ENCODE results near the gene SNX5. TPM values are rescaled to one million over a fixed set of nuclear protein-coding genes. Genes with fewer than 3 reads are reported as not detected.

The SNX5 gene
- total and polyA plus RNA-seq, 2 of the 13 experiments (the other 11 are each of a cell fraction or from before 2014, with no cell fraction given), result 664 to 1,040 TPM

DNA sequence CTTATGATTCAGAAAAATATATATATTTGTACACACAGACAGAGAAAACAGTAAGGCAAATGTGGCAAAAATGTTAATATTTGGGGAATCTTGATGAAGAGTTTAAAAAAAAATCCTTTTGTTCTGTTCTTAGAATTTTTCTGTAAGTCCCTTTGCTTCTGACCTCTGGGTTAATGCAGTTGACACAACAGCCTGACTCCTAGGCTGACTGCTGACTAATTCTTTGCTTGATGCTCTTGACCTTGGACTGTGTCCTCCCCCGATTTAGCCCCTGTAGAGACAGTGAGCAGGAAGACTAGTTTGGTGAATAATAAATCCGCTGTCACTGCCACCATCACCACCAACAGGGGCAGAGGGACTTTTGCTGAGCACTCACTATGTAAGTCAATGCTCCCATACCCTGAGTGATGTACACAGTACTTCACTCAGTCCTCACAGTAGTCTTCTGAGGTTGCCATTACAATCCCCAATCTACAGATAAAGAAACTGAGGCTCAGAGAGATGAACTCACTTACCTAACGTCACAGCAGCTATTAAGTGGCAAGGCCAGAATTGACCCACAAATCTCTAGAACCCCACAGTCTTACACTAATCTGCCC, 71.7 kb downstream of the SNX5 start (continued):
- peak; percentile 83; the same call in 1 of the 2 replicates for TF ChIP-seq ETV5 (CRISPR knock-in tag; IDR thresholded peaks at IDR 0.05; ENCODE audit: borderline replicate concordance)
- peak; percentile 98 for TF ChIP-seq SKIL (CRISPR knock-in tag; IDR thresholded peaks at IDR 0.05; ENCODE audit: borderline replicate concordance)
- no peak; the same call in 1 of the 2 replicates for TF ChIP-seq STAT6 (CRISPR knock-in tag; IDR thresholded peaks at IDR 0.05; ENCODE audit: borderline replicate concordance)
- no peak for TF ChIP-seq RORA (CRISPR knock-in tag; IDR thresholded peaks at IDR 0.05)
- peak; percentile 80; the same call in 1 of the 2 replicates for TF ChIP-seq ELF4 (CRISPR knock-in tag; IDR thresholded peaks at IDR 0.05; ENCODE audit: borderline replicate concordance)
- TF ChIP-seq KIAA2018 (CRISPR knock-in tag; IDR thresholded peaks at IDR 0.05; ENCODE audit: borderline replicate concordance), result no peak
- TF ChIP-seq SP1 (IDR thresholded peaks at IDR 0.05), result no peak
- TF ChIP-seq SP1 (CRISPR knock-in tag; IDR thresholded peaks at IDR 0.05), result peak; percentile 47; the same call in 1 of the 2 replicates
- TF ChIP-seq RFX5 (IDR thresholded peaks at IDR 0.05; ENCODE audit: low read depth, low read length), result no peak
- TF ChIP-seq SALL2 (CRISPR knock-in tag; IDR thresholded peaks at IDR 0.05), result peak; percentile 66; the same call in 1 of the 2 replicates
- TF ChIP-seq ASH2L (IDR thresholded peaks at IDR 0.05; ENCODE audit: insufficient read length, low read depth, low read length), result peak; percentile 63
- TF ChIP-seq ZSCAN20 (CRISPR knock-in tag; IDR thresholded peaks at IDR 0.05; ENCODE audit: borderline replicate concordance), result peak; percentile 73; the same call in 1 of the 2 replicates
- TF ChIP-seq KDM5A (IDR thresholded peaks at IDR 0.05; ENCODE audit: borderline replicate concordance, low read length), result no peak
